IPS-18c (cell line): Measurements from ENCODE around the gene LRP11.

Source experiments
- H3K4me3 ChIP-seq: 2 replicates; pipeline ENCODE4 v1.7.0; 2013; ENCODE audit warnings: low read depth, mild to moderate bottlenecking, low read length, moderate library complexity; ENCODE audit not compliant: insufficient read depth
- H3K9me3 ChIP-seq: one replicate; pipeline ENCODE4 v1.6.1; 2013; ENCODE audit warnings: mild to moderate bottlenecking, low read length, moderate library complexity; ENCODE audit not compliant: control insufficient read depth, insufficient read depth

The LRP11 gene

DNA sequence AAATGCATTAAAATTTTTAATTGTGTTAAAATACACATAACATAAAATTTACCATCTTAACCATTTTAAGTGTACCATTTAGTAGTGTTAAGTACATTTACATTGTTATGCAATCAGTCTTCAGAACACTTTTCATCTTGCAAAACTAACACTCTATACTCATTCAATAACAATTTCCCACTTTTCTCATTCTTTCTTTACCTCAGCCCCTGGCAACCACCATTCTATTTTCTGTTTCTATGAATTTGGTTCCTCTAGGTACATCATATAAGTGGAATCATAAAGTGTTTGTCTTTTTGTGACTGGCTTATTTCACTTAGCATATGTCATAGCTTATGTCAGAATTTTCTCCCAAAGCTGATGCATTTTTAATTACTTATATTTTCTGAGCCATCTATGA lies 82.4 kb downstream of the LRP11 start:
- Histone ChIP-seq H3K9me3 (no peaks in the 10 kb centered on the region), H3K4me3 (no peak overlapping the region)

DNA sequence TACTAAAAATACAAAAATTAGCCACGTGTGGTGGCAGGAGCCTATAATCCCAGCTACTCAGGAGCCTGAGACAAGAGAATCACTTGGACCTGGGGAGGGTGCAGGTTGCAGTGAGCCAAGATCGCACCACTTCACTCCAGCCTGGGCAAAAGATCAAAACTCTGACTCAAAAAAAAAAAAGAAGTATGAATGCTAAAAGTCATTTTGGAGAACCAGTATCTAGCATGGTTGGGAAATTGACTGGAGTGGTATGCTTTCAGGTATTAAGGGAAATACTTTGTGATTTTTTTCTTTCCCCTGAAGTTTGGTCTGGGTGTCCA lies 84.6 kb downstream of the LRP11 start:
- H3K4me3 ChIP-seq, result no peak overlapping the region

DNA sequence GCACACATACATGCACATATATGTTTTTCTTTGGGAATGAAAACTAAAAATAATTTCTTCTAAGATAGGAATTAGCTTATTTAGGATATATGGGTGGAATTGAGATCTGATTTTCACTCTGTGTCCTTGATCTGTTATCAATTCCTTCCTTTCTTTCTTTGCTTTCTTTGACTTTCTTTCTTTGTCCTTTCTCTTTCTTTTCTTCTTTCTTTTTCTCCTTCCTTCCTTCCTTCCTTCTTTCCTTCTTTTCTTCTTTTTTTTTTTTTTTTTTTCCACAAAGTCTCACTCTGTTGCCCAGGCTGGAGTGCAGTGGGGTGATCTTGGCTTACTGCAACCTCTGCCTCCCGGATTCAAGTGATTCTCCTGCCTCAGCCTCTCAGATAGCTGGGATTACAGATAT lies 86.5 kb downstream of the LRP11 start:
- no peak overlapping the region for H3K4me3 ChIP-seq

More for the DNA sequence above, 84.6 kb downstream of the LRP11 start:
- H3K9me3 ChIP-seq, result no peaks in the 10 kb centered on the region

DNA sequence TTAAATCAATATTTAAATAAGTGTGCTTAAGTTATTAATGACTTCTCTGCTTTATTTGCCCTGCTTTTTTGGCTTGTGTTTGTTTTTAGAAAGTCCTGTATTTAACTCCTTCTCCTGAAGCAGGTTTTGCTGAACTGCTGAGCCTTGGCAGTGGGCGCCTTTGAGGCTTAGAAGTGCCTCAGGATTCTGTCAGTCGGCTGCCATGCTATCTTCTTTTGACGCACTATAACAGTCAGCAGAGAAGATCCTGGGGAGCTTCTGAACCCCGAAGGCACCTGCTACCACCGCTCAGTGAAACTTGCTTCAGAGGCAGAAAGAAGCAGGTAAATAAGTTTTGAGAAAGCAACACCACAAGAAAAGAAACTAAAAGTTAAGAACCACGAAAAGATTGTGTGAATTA lies 92.2 kb downstream of the LRP11 start:
- Histone ChIP-seq H3K9me3 (peaks cover 2% of the 10 kb centered on the region), H3K4me3 (no peak overlapping the region)

More for the DNA sequence above, 86.5 kb downstream of the LRP11 start:
- H3K9me3 ChIP-seq, result no peaks in the 10 kb centered on the region

DNA sequence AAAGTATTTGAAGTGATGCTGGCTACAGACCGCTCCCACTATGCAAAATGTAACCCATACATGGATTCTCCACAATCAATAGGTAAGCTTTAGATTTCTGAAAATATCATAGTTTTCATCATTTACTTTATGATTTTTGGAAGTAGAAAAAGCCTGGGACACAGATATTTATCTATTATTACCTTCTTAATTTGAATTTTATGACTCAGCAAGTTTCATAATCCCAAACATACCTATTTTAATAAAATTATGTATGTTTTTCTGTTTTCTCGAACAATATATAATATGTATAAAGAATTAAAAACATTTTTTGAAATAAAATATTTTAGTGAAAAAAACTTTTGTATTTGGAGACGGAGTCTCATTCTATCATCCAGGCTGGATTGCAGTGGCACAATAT lies 93.0 kb downstream of the LRP11 start:
- Histone ChIP-seq H3K9me3 (peaks cover 2% of the 10 kb centered on the region), H3K4me3 (no peak overlapping the region)

DNA sequence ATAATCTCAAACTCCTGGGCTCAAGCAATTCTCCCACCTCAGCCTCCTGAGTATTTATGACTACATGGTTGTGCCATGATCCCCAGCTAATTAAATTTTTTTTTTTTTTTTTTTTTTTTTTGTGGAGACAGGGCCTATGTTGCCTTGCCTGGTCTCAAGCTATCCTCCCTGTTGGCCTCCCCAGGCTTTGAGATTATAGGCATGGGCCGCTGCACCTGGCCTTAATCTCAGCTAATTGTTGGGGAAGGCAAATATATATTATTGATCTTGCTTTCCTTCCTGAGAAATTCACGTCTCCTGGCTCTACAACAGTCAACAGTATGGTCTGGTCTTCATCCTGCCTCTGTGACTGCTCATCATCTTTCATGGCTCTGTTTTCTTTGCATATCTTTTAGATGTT lies 94.5 kb downstream of the LRP11 start:
- Histone ChIP-seq H3K9me3 (peaks cover 2% of the 10 kb centered on the region), H3K4me3 (no peak overlapping the region)
